Right lobe of liver (tissue), 6 donors: ENCODE data around the gene SKP2. TPM values are rescaled to one million over a fixed set of nuclear protein-coding genes. Genes with fewer than 3 reads are reported as not detected.

Experiments
- ATAC-seq, 4 donors: fragments of 200-7000 bp; cut with Tn5 transposase; one replicate each; pipeline ENCODE4 v1.9.1; 2020; ENCODE audit warnings: mild to moderate bottlenecking in 4 of 4, moderate library complexity in 4 of 4
- DNase-seq, 3 donors: peaks; one replicate each; pipeline ENCODE4 v3.0.0-alpha.2; 2020
- H3K27ac ChIP-seq, 3 donors: fragments of 200-600 bp; one replicate each; pipeline ENCODE4 v1.8.0; 2022
- H3K27me3 ChIP-seq, 2 donors: fragments of 200-600 bp; one replicate each; pipeline ENCODE4 v1.8.0; 2022
- H3K36me3 ChIP-seq, 4 donors: fragments of 200-600 bp; sonication (generic) in 1 of 4; one replicate each; pipeline versions ENCODE4 v1.5.1 to v1.8.0; 2017 to 2022; ENCODE audit warnings: control low read depth in 1 of 4
- H3K4me1 ChIP-seq, 4 donors: fragments of 200-600 bp; sonication (generic) in 1 of 4; one replicate each; pipeline versions ENCODE4 v1.5.1 to v1.8.0; 2017 to 2022; ENCODE audit warnings: control low read depth in 1 of 4
- H3K4me3 ChIP-seq, 3 donors: fragments of 200-600 bp; one replicate each; pipeline ENCODE4 v1.8.0; 2022
- H3K9me3 ChIP-seq, 4 donors: fragments of 200-600 bp; sonication (generic) in 1 of 4; one replicate each; pipeline versions ENCODE4 v1.5.1 to v1.8.0; 2017 to 2022; ENCODE audit warnings: control low read depth in 1 of 4
- CTCF ChIP-seq, 4 donors: fragments of 200-600 bp in 3 of 4; fragments of 450-650 bp in 1 of 4; IDR thresholded peaks; one replicate each; pipeline versions ENCODE4 v1.5.1 to v1.8.0; 2016 to 2022; ENCODE audit warnings: antibody characterized with exemption in 4 of 4, mild to moderate bottlenecking in 2 of 4
- POLR2A ChIP-seq: fragments of 450-650 bp; IDR thresholded peaks from one replicate; pipeline ENCODE4 v1.6.1; 2017; ENCODE audit warnings: antibody characterized with exemption, mild to moderate bottlenecking
- WGBS: methylation state at CpG from one replicate; pipeline ENCODE4 v1.1.6; 2018; ENCODE audit warnings: low coverage, low lambda C conversion rate; ENCODE audit not compliant: insufficient coverage; ENCODE audit errors: missing lambda C conversion rate; 5-methylcytosine and 5-hydroxymethylcytosine counted together
- intact Hi-C, 2 donors: fragments of 100-400 bp; cut with DNase I; formaldehyde crosslinking; loops; one replicate each; pipeline versions ENCODE4 v1.11.2 to v1.14.1; 2022
- long read RNA-seq: library from polyadenylated mRNA; unstranded; transcript quantifications from one replicate; pipeline ENCODE4 v2.0.0, GENCODE V29; 2019
- total RNA-seq, 6 experiments: library from RNA; depleted of rRNA in 2 of 6; stranded (reverse); fragments of >200 nt in 2 of 6; fragmentation: NEBNext Ultra II Directional in 3 of 6; extraction: Animal tissue kit (Norgen Biotek cat#: 25700) in 3 of 6; gene quantifications; one replicate each; pipeline versions ENCODE4 v1.1.0 to v1.2.4, GENCODE V29; 2016 to 2023
- donor health status: DM: no; HTN: yes; CAD: no.
- donor health status: DM: no; HTN: no; CAD: no.
- donor health status: DM: no; HTN: no; CAD: no.
- donor health status: DM: no; HTN: yes; CAD: no.
- donor health status: DM: no; HTN: yes; CAD: no.

Gene SKP2
- 10 to 100 TPM; 11.8 to 25.0 (median 17.3) TPM for total RNA-seq
- long read RNA-seq, partial matches to known transcripts = 0 of 3 reads
- long read RNA-seq, other reads (novel, unspliced or antisense) = 1 of 3 reads

- peaks cover 0 to 4% (median 1%) of the 10 kb centered on the region in 4 donors for H3K36me3 ChIP-seq
- ATAC-seq (peak; percentile 97 to 99 (median 98)), DNase-seq (peak; percentile 99 to 100 (median 100))
- peak within 1 kb of the TSS; percentile 71 to 78 (median 72) for H3K27ac ChIP-seq
- H3K4me3 ChIP-seq = peak within 1 kb of the TSS; percentile 89 to 96 (median 91)
- TF ChIP-seq CTCF (IDR thresholded peaks at IDR 0.05) (no peak), POLR2A (peak; percentile 78)
- H3K9me3 ChIP-seq = no peaks in the 10 kb centered on the region
- 0% methylated on average over 15 of the region's 81 CpGs for WGBS
- no peaks in the 10 kb centered on the region for H3K27me3 ChIP-seq
- intact Hi-C loops = no loop called here
- H3K4me1 ChIP-seq = peaks cover 0 to 23% (median 8%) of the 10 kb centered on the region in 4 donors
These were observed at the start of gene SKP2, which contains the start of gene LMBRD2 for GRCh38 chr5:36151434-36152323. Gene SKP2 (plus strand): TSS chr5:36152111. CDS start chr5:36152263, 152 bp downstream. Gene LMBRD2 (minus strand): TSS chr5:36151887. CDS start chr5:36143349, 8,538 bp downstream.

- intact Hi-C loops = no loop called here
- no peak for TF ChIP-seq CTCF (IDR thresholded peaks at IDR 0.05)
- no peak for TF ChIP-seq POLR2A
- 90% methylated on average over 2 of the region's 2 CpGs for WGBS
- no peak overlapping the region for H3K4me3 ChIP-seq
- H3K36me3 ChIP-seq = peaks cover 0 to 24% (median 4%) of the 10 kb centered on the region in 4 donors
- no peaks in the 10 kb centered on the region for H3K9me3 ChIP-seq
- no peaks in the 10 kb centered on the region for H3K4me1 ChIP-seq
- ATAC-seq (no peak), DNase-seq (no peak)
- no peaks in the 10 kb centered on the region for H3K27me3 ChIP-seq
- H3K27ac ChIP-seq = no peak overlapping the region
These were observed 46.1 kb upstream of the SKP2 start for GRCh38 chr5:36105819-36106218.

- no peaks in the 10 kb centered on the region for H3K27me3 ChIP-seq
- no peaks in the 10 kb centered on the region for H3K4me1 ChIP-seq
- DNase-seq = no peak
- TF ChIP-seq CTCF (IDR thresholded peaks at IDR 0.05) (no peak), POLR2A (no peak)
- 76% methylated on average over 3 of the region's 3 CpGs for WGBS
- peaks cover 0 to 30% (median 4%) of the 10 kb centered on the region in 4 donors for H3K36me3 ChIP-seq
- intact Hi-C loops = no loop called here
- H3K9me3 ChIP-seq = no peaks in the 10 kb centered on the region
- ATAC-seq = peak in 1 of 4 donors; percentile 17
- H3K27ac ChIP-seq = no peak overlapping the region
- H3K4me3 ChIP-seq = no peak overlapping the region
These were observed 43.0 kb upstream of the SKP2 start for GRCh38 chr5:36108758-36109460.

- WGBS = 100% methylated on average over 1 of the region's 1 CpG
- H3K4me1 ChIP-seq = no peaks in the 10 kb centered on the region
- peaks cover 0 to 40% (median 9%) of the 10 kb centered on the region in 4 donors for H3K36me3 ChIP-seq
- H3K27me3 ChIP-seq = no peaks in the 10 kb centered on the region
- intact Hi-C loops = no loop called here
- no peaks in the 10 kb centered on the region for H3K9me3 ChIP-seq
- no peak overlapping the region for H3K4me3 ChIP-seq
- ATAC-seq (no peak), DNase-seq (no peak)
- TF ChIP-seq POLR2A (no peak), CTCF (IDR thresholded peaks at IDR 0.05) (no peak)
- no peak overlapping the region for H3K27ac ChIP-seq
These were observed 40.7 kb upstream of the SKP2 start for GRCh38 chr5:36111238-36111637.
